OCI-LY1 (cell line): ENCODE measurements around the gene OBSL1.

ENCODE experiments used
- H2AFZ ChIP-seq: fragments of 200-600 bp; sonication (generic), shearing (Covaris generic); 2 replicates; pipeline ENCODE4 v1.6.0; 2014; ENCODE audit warnings: antibody characterized with exemption, mild to moderate bottlenecking, low read length
- H3F3A ChIP-seq: fragments of 200-600 bp; sonication (generic), shearing (Covaris generic); 2 replicates; pipeline ENCODE4 v1.6.0; 2014; ENCODE audit warnings: mild to moderate bottlenecking, antibody characterized with exemption, low read length, moderate library complexity; ENCODE audit not compliant: insufficient read depth
- H3K27ac ChIP-seq: fragments of 200-600 bp; sonication (generic); 2 replicates; pipeline ENCODE4 v1.5.1; 2014; ENCODE audit warnings: low read length, mixed run types, mild to moderate bottlenecking, low read depth; ENCODE audit not compliant: poor library complexity, severe bottlenecking
- H3K27me3 ChIP-seq: fragments of 200-600 bp; sonication (generic); 2 replicates; pipeline ENCODE4 v1.6.0; 2014; ENCODE audit warnings: antibody characterized with exemption, mild to moderate bottlenecking, low read length, moderate library complexity; ENCODE audit not compliant: insufficient read depth
- H3K36me3 ChIP-seq: fragments of 200-600 bp; sonication (generic); 2 replicates; pipeline ENCODE4 v1.6.1; 2014; ENCODE audit warnings: mild to moderate bottlenecking, antibody characterized with exemption, low read length, moderate library complexity, mixed read lengths; ENCODE audit not compliant: insufficient read depth
- H3K4me1 ChIP-seq: fragments of 200-600 bp; sonication (generic); 2 replicates; pipeline ENCODE4 v1.5.1; 2014; ENCODE audit warnings: mild to moderate bottlenecking, low read length, moderate library complexity; ENCODE audit not compliant: insufficient read depth, severe bottlenecking
- H3K4me2 ChIP-seq: fragments of 200-600 bp; sonication (generic), shearing (Covaris generic); 2 replicates; pipeline ENCODE4 v1.6.1; 2014; ENCODE audit warnings: low read length
- H3K4me3 ChIP-seq: fragments of 200-600 bp; sonication (generic); 2 replicates; pipeline ENCODE4 v1.5.1; 2014; ENCODE audit warnings: low read length, low read depth, mild to moderate bottlenecking, mixed read lengths; ENCODE audit not compliant: poor library complexity, severe bottlenecking
- H3K79me2 ChIP-seq: fragments of 200-600 bp; shearing (Covaris generic); 2 replicates; pipeline ENCODE4 v1.6.1; 2016; ENCODE audit warnings: mixed run types, low read length, mixed read lengths; ENCODE audit not compliant: insufficient read depth
- H3K9ac ChIP-seq: fragments of 200-600 bp; sonication (generic), shearing (Covaris generic); 2 replicates; pipeline ENCODE4 v1.6.1; 2014; ENCODE audit warnings: mild to moderate bottlenecking, low read length, mixed read lengths
- H3K9me2 ChIP-seq: fragments of 200-600 bp; sonication (generic), shearing (Covaris generic); 2 replicates; pipeline ENCODE4 v1.6.1; 2014; ENCODE audit warnings: low read depth, mild to moderate bottlenecking, low read length, mixed read lengths
- H3K9me3 ChIP-seq: fragments of 200-600 bp; shearing (Covaris generic); 2 replicates; pipeline ENCODE4 v1.6.1; 2014; ENCODE audit warnings: low read length, mixed read lengths
- H4K20me1 ChIP-seq: fragments of 200-600 bp; sonication (generic), shearing (Covaris generic); 2 replicates; pipeline ENCODE4 v1.6.0; 2016; ENCODE audit warnings: mild to moderate bottlenecking, low read length; ENCODE audit not compliant: insufficient read depth
- EZH2 ChIP-seq: fragments of 200-600 bp; sonication (generic), shearing (Covaris generic); IDR thresholded peaks from 2 replicates; pipeline ENCODE4 v1.8.0; 2017; ENCODE audit warnings: borderline replicate concordance, mixed run types, mild to moderate bottlenecking, antibody characterized with exemption, low read length, moderate library complexity, mixed read lengths
- TF ChIP-seq, protein P1 (sequence below): fragments of 200-600 bp; sonication (generic), shearing (Covaris generic); IDR thresholded peaks from 2 replicates; pipeline ENCODE4 v1.5.1; 2017; ENCODE audit warnings: mild to moderate bottlenecking, antibody characterized with exemption, low read length, moderate library complexity, mixed read lengths

Gene OBSL1

DNA sequence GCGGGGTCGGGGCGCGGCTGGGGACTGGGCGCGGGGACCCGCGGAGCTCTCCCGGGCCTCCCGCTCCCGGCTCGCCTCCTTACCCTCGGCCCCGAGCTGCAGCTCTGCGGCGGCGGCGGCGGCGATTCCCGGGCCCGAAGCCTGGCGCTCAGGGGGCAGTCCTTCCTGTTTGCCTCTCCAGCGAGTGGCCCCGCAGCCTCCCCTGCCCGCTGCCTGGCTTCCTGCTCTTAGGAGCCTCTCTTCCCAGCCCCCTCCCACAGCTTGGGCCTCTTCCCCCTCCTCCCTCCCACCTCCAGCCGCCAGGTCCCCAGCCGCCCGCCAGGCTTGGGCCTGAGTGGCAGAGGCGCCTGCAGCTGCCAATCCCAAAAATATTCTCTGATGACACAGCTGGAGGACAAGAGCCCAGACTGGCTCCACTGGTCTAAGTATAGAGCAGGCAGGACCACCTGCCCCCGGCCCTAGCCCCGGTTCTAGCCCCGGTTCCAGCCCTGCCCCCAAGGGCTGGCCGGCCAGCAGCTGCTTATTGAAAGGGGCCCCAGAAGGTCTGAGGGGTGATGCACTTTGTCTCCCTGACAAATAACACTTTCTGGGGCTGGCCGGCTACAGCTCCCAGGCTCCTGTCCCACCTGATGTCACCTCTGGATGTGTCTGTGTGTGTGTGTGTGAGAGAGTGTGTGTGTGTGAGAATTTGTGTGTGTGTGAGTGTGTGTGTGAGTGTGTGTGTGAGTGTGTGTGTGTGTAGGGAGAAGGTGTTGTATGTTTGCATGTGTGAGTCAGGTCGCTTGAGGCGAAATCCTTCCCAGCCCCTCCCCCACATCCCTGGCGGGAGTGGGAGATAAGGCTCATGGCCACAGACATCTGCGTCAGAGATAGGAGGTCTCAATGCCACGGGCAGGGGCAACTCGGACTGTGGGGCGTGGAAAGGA is at the start of gene OBSL1:
Gene OBSL1 (minus strand): TSS at position 229 of the 926 bp plus-strand sequence. CDS start 307 bp downstream, outside the sequence.
- Histone ChIP-seq H3K9ac (no peak within 1 kb of the TSS), H3K27me3 (no peaks in the 10 kb centered on the region), H3K4me2 (no peak within 1 kb of the TSS), H3K4me1 (no peaks in the 10 kb centered on the region), H3K36me3 (no peaks in the 10 kb centered on the region), H3K27ac (no peak within 1 kb of the TSS), H2AFZ (no peak within 1 kb of the TSS), H3F3A (no peaks in the 10 kb centered on the region), H3K79me2 (no peaks in the 10 kb centered on the region), H4K20me1 (no peaks in the 10 kb centered on the region), H3K4me3 (no peak within 1 kb of the TSS), H3K9me3 (no peaks in the 10 kb centered on the region), H3K9me2 (no peaks in the 10 kb centered on the region)
- no peak for TF ChIP-seq EZH2
- TF ChIP-seq, protein P1, sequence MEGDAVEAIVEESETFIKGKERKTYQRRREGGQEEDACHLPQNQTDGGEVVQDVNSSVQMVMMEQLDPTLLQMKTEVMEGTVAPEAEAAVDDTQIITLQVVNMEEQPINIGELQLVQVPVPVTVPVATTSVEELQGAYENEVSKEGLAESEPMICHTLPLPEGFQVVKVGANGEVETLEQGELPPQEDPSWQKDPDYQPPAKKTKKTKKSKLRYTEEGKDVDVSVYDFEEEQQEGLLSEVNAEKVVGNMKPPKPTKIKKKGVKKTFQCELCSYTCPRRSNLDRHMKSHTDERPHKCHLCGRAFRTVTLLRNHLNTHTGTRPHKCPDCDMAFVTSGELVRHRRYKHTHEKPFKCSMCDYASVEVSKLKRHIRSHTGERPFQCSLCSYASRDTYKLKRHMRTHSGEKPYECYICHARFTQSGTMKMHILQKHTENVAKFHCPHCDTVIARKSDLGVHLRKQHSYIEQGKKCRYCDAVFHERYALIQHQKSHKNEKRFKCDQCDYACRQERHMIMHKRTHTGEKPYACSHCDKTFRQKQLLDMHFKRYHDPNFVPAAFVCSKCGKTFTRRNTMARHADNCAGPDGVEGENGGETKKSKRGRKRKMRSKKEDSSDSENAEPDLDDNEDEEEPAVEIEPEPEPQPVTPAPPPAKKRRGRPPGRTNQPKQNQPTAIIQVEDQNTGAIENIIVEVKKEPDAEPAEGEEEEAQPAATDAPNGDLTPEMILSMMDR: no peak

GRCh38 chr2:219620546-219620945 is 49.2 kb upstream of the OBSL1 start:
- H3F3A ChIP-seq: no peaks in the 10 kb centered on the region
- H4K20me1 ChIP-seq: no peaks in the 10 kb centered on the region
- no peaks in the 10 kb centered on the region for H3K9me3 ChIP-seq
- TF ChIP-seq, protein P1: no peak
- no peak for TF ChIP-seq EZH2
- no peaks in the 10 kb centered on the region; the same call in 1 of the 2 replicates for H3K27me3 ChIP-seq
- no peaks in the 10 kb centered on the region for H3K79me2 ChIP-seq
- no peak overlapping the region for H3K27ac ChIP-seq
- H3K9me2 ChIP-seq: no peaks in the 10 kb centered on the region
- H2AFZ ChIP-seq: no peak overlapping the region
- H3K4me1 ChIP-seq: no peaks in the 10 kb centered on the region
- H3K4me2 ChIP-seq: no peak overlapping the region
- peaks cover 10% of the 10 kb centered on the region for H3K36me3 ChIP-seq
- H3K4me3 ChIP-seq: no peak overlapping the region
- no peak overlapping the region for H3K9ac ChIP-seq

DNA sequence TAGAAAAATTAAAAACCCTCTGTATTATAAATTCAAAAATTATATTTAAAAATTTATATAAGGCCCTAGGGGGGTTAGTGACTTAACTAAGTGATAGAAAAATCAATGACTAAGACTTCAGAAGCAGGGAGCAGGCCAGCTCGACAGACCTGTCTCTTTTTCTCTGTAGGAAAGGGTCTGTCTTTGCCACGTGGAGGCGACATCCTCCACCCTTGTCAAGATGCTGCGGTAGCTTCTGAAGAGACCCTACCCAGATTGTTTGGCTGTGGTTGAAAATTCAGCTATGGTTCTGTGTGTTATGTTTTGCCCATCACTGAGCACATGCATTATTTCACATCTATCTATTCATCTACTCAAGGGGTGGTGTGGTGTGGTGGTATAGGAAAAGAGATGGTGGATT is 47.9 kb upstream of the OBSL1 start:
- Histone ChIP-seq H3K4me1 (no peaks in the 10 kb centered on the region), H3F3A (no peaks in the 10 kb centered on the region), H3K79me2 (no peaks in the 10 kb centered on the region), H3K36me3 (peaks cover 20% of the 10 kb centered on the region), H3K4me2 (no peak overlapping the region), H4K20me1 (no peaks in the 10 kb centered on the region), H3K27me3 (no peaks in the 10 kb centered on the region), H3K9me3 (no peaks in the 10 kb centered on the region), H3K9ac (no peak overlapping the region), H3K27ac (no peak overlapping the region), H2AFZ (no peak overlapping the region), H3K4me3 (no peak overlapping the region), H3K9me2 (no peaks in the 10 kb centered on the region)
- TF ChIP-seq, protein P1: peak; percentile 26; the same call in 1 of the 2 replicates
- TF ChIP-seq EZH2: no peak
